HepG2 (cell line): ENCODE measurements around the gene SGCD.

Source experiments
- CBFB ChIP-seq: sonication (generic); formaldehyde crosslinking; IDR thresholded peaks from 2 replicates; pipeline ENCODE4 v1.4.0; 2020; ENCODE audit warnings: missing genetic modification reagents
- EZH2 ChIP-seq: conservative IDR thresholded peaks from 2 replicates; pipeline ENCODE4 v1.6.1; 2012; ENCODE audit warnings: mild to moderate bottlenecking, low read depth, low read length, moderate library complexity
- FOXM1 ChIP-seq: sonication (generic); formaldehyde crosslinking; IDR thresholded peaks from 2 replicates; pipeline ENCODE4 v1.5.0; 2020; ENCODE audit warnings: missing genetic modification reagents
- MYC ChIP-seq: sonication (generic); formaldehyde crosslinking; IDR thresholded peaks from 2 replicates; pipeline ENCODE4 v1.9.0; 2021; ENCODE audit warnings: missing genetic modification reagents, borderline replicate concordance
- NFATC3 ChIP-seq: sonication (generic); formaldehyde crosslinking; IDR thresholded peaks from 2 replicates; pipeline ENCODE4 v1.5.1; 2020; ENCODE audit warnings: mild to moderate bottlenecking, missing genetic modification reagents
- ONECUT2 ChIP-seq: sonication (generic); formaldehyde crosslinking; IDR thresholded peaks from 2 replicates; pipeline ENCODE4 v1.4.0; 2020; ENCODE audit warnings: missing genetic modification reagents
- RFX5 ChIP-seq: IDR thresholded peaks from 2 replicates; pipeline ENCODE4 v1.6.1; 2011; ENCODE audit warnings: low read depth, low read length, improper control_type of control experiment
- TCF12 ChIP-seq, 2 experiments: fragments of 450-650 bp in 1 of 2; sonication (generic) in 1 of 2; formaldehyde crosslinking in 1 of 2; IDR thresholded peaks; 2 replicates each; pipeline versions ENCODE4 v1.6.1 to v1.8.0; 2017 to 2022; ENCODE audit warnings: antibody characterized with exemption in 1 of 2, mild to moderate bottlenecking in 1 of 2, missing genetic modification reagents in 1 of 2, moderate library complexity in 1 of 2
- ZBTB1 ChIP-seq: sonication (generic); formaldehyde crosslinking; IDR thresholded peaks from 2 replicates; pipeline ENCODE4 v1.4.0; 2020; ENCODE audit warnings: missing genetic modification reagents, borderline replicate concordance
- ZNF607 ChIP-seq: sonication (generic); formaldehyde crosslinking; IDR thresholded peaks from 2 replicates; pipeline ENCODE4 v1.5.1; 2020; ENCODE audit warnings: missing genetic modification reagents, mild to moderate bottlenecking, borderline replicate concordance
- ZNF879 ChIP-seq: sonication (generic); formaldehyde crosslinking; IDR thresholded peaks from 2 replicates; pipeline ENCODE4 v1.8.1; 2023; ENCODE audit warnings: missing genetic modification reagents
- TF ChIP-seq, protein P1 (sequence below): sonication (generic); formaldehyde crosslinking; IDR thresholded peaks from 2 replicates; pipeline ENCODE4 v1.5.0; 2020; ENCODE audit warnings: mild to moderate bottlenecking, missing genetic modification reagents, borderline replicate concordance
- TF ChIP-seq, protein P2 (sequence below): IDR thresholded peaks from 2 replicates; pipeline ENCODE4 v1.6.1; 2016; ENCODE audit warnings: low read depth, missing genetic modification reagents, missing compliant biosample characterization

DNA sequence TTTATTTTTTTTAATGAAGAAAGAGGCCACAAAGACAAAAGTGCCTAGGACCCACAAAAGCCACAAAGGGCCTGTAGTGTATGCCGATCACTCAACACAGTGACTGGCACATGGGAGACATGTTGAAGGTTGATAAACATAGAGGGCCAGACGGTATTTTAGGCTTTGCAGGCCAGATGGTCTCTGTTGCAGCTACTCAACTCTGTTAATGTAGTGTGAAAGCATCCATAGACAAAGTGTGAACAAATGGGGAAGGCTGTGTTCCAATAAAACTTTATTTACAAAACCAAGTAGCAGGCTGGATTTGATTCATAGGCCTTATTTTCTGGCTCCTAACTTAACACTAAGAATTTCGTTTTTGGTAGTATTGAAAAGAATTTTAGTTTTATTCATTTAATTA is 139.9 kb downstream of the SGCD start:
- TF ChIP-seq MYC (no peak), FOXM1 (CRISPR knock-in tag) (no peak), TCF12 (IDR thresholded peaks at IDR 0.05) (no peak), TCF12 (CRISPR knock-in tag; IDR thresholded peaks at IDR 0.05) (no peak), ZBTB1 (CRISPR knock-in tag) (no peak), CBFB (no peak), ZNF607 (CRISPR knock-in tag) (no peak), ZNF879 (CRISPR knock-in tag) (no peak), ONECUT2 (no peak), EZH2 (no peak), NFATC3 (CRISPR knock-in tag) (no peak), RFX5 (no peak)
- TF ChIP-seq, protein P1, sequence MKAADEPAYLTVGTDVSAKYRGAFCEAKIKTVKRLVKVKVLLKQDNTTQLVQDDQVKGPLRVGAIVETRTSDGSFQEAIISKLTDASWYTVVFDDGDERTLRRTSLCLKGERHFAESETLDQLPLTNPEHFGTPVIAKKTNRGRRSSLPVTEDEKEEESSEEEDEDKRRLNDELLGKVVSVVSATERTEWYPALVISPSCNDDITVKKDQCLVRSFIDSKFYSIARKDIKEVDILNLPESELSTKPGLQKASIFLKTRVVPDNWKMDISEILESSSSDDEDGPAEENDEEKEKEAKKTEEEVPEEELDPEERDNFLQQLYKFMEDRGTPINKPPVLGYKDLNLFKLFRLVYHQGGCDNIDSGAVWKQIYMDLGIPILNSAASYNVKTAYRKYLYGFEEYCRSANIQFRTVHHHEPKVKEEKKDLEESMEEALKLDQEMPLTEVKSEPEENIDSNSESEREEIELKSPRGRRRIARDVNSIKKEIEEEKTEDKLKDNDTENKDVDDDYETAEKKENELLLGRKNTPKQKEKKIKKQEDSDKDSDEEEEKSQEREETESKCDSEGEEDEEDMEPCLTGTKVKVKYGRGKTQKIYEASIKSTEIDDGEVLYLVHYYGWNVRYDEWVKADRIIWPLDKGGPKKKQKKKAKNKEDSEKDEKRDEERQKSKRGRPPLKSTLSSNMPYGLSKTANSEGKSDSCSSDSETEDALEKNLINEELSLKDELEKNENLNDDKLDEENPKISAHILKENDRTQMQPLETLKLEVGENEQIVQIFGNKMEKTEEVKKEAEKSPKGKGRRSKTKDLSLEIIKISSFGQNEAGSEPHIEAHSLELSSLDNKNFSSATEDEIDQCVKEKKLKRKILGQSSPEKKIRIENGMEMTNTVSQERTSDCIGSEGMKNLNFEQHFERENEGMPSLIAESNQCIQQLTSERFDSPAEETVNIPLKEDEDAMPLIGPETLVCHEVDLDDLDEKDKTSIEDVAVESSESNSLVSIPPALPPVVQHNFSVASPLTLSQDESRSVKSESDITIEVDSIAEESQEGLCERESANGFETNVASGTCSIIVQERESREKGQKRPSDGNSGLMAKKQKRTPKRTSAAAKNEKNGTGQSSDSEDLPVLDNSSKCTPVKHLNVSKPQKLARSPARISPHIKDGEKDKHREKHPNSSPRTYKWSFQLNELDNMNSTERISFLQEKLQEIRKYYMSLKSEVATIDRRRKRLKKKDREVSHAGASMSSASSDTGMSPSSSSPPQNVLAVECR (CRISPR knock-in tag), result no peak
- TF ChIP-seq, protein P2, sequence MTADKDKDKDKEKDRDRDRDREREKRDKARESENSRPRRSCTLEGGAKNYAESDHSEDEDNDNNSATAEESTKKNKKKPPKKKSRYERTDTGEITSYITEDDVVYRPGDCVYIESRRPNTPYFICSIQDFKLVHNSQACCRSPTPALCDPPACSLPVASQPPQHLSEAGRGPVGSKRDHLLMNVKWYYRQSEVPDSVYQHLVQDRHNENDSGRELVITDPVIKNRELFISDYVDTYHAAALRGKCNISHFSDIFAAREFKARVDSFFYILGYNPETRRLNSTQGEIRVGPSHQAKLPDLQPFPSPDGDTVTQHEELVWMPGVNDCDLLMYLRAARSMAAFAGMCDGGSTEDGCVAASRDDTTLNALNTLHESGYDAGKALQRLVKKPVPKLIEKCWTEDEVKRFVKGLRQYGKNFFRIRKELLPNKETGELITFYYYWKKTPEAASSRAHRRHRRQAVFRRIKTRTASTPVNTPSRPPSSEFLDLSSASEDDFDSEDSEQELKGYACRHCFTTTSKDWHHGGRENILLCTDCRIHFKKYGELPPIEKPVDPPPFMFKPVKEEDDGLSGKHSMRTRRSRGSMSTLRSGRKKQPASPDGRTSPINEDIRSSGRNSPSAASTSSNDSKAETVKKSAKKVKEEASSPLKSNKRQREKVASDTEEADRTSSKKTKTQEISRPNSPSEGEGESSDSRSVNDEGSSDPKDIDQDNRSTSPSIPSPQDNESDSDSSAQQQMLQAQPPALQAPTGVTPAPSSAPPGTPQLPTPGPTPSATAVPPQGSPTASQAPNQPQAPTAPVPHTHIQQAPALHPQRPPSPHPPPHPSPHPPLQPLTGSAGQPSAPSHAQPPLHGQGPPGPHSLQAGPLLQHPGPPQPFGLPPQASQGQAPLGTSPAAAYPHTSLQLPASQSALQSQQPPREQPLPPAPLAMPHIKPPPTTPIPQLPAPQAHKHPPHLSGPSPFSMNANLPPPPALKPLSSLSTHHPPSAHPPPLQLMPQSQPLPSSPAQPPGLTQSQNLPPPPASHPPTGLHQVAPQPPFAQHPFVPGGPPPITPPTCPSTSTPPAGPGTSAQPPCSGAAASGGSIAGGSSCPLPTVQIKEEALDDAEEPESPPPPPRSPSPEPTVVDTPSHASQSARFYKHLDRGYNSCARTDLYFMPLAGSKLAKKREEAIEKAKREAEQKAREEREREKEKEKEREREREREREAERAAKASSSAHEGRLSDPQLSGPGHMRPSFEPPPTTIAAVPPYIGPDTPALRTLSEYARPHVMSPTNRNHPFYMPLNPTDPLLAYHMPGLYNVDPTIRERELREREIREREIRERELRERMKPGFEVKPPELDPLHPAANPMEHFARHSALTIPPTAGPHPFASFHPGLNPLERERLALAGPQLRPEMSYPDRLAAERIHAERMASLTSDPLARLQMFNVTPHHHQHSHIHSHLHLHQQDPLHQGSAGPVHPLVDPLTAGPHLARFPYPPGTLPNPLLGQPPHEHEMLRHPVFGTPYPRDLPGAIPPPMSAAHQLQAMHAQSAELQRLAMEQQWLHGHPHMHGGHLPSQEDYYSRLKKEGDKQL (CRISPR knock-in tag), result no peak
